Measurements from ENCODE around the gene LARP6. TPM values are rescaled to one million over a fixed set of nuclear protein-coding genes. Genes with fewer than 3 reads are reported as not detected.

Gene LARP6
- total RNA-seq, 1 donor from 2014 or later = 9.4 TPM

- DNase-seq (ENCODE audit: low read depth in 2 of 2) = no peak
Measured at GRCh38 chr15:70796516-70797310, 57.2 kb downstream of the LARP6 start.

GRCh38 chr15:70795311-70795665 is 58.7 kb downstream of the LARP6 start:
- peak; percentile 17 to 92 for DNase-seq (ENCODE audit: low read depth in 2 of 2)

DNA sequence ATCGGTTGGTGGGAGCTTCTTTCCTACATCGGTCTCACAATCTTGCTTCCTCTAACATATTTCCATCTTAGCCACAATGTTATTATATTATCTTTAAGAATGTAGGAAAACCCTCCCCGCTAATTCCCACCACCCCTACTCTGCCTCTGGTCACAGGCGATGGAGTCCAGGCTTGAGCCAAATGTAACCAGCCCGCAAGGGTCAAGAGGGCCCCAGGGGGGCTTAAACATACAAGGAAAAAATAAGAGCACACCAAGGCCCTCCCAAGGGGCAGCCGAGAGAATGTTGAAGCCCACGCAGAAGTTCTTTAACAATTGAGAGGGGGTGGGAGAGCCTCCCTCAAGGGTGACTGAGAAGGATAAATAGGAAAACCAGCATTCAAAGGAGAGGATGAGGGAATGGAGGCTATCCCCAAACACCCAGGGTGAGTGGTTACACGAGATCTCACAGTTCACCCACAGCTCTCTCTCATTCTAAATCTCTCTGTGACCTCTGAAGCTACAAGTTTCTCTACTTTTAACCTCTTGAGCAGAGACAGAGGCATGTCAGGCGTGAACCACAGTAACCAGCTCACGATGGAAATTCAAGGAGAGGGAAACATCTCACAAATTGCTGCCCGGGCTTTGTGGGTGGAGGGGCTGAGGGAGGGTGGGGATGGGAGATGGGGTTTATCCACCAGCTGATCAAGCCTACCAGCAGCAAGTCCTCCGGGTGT is 59.2 kb downstream of the LARP6 start:
- no peak for DNase-seq (ENCODE audit: low read depth in 2 of 2)

DNA sequence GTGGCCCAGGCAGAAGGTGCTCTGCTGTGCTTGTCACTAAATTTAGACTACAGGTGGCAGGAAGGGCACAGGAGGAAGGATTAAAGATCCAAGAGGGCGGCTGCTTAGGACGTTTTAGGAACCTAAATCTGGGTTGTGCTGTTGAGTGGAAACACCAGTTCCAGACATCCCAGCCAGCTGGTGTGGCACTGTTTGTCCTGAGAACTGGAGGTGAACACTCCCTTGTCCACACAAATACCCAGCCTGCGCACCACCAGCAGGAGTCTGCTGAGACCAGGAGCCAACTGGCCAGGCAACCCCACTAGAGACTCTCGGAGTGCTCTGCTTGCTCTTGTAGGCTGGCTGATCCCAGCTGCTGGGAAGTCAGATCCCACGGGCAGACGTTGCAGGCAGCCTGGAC is 60.3 kb downstream of the LARP6 start:
- peak in 1 of 2 donors; percentile 23 for DNase-seq (ENCODE audit: low read depth in 2 of 2)

DNA sequence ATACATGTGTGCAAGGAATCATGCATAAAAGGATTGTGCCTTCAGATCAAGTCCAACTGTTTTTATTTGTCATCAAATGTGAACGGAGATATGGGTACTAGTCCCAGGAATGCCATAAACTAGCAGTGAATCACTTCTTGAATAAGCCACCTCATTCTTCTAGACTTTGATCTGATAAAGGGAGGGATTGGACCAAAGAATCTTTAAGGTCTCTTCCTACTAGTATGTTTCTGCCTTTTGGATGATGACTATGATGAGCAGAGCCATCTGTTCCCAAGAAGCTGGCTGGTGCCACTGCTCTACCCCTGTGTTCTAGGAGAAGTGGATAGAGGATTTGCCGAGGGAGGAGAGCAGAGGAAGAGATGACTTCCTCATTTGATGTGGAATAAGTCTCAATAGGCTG is 61.8 kb downstream of the LARP6 start:
- DNase-seq (ENCODE audit: low read depth in 2 of 2) = peak in 1 of 2 donors; percentile 39

- DNase-seq (ENCODE audit: low read depth in 2 of 2) = no peak
Measured at GRCh38 chr15:70791259-70791658, 62.7 kb downstream of the LARP6 start.

- DNase-seq (ENCODE audit: low read depth in 2 of 2) = no peak
Measured at GRCh38 chr15:70789213-70789612, 64.7 kb downstream of the LARP6 start.

DNA sequence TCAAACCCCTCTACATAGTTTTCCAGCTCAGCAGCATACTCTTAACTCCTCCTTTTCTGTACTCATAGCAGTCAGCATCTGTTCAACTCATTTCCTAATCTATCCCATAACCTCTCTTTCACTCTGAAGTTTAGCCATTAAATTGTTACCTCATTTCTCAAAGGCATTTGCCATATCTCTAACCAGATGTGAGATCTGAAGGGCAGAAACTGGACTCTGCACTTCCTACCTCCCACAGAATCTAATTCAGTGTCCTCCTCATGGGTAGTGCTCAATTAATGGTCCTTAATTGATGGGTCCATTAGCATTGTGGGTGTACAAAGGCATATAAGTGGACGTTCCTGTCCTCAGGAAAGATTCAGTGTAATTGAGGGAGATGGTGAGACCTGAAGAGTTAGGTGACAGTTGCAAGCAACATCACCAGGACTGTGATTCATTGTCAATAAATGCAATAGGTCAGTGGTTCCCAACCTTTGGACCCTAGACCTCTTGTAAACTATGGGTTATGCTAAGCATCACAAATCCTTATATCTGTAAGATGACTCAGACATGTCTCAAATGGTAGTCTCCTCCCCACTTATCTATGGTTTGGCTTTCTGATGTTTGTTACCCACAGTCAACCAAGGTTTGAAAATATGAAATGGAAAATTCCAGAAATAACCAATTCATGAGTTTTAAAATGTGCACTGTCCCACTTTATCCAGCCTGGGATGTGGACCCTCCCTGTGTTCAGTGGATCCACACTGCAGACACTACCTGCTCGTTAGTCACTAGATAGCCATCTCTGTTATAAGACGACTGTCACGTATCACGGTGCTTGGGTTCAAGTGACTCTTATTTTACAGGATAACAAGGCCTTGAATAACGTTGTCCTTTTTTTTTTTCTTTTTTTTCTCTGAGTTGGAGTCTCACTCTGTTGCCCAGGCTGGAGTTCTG is 65.6 kb downstream of the LARP6 start:
- DNase-seq (ENCODE audit: low read depth in 2 of 2) = no peak

DNA sequence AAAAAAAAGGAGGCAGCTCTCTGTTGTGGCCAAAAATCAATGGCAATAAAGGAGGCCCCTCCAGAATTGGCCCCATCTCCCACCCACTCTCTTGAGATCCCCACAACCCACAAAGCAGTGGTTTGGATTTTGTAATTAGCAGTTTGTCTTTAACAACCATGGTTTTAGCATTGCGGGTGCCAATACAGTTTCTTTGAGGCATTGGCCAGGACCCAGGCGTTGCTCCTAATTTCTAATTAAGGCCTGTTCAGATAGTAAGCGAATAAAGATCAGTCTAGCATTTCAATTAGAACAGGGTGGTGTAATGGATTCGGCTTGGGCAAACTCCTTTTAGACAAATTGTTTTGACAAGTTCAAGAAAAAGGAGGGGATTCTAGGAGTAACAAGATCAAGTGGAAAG is 67.0 kb downstream of the LARP6 start:
- no peak for DNase-seq (ENCODE audit: low read depth in 2 of 2)

DNA sequence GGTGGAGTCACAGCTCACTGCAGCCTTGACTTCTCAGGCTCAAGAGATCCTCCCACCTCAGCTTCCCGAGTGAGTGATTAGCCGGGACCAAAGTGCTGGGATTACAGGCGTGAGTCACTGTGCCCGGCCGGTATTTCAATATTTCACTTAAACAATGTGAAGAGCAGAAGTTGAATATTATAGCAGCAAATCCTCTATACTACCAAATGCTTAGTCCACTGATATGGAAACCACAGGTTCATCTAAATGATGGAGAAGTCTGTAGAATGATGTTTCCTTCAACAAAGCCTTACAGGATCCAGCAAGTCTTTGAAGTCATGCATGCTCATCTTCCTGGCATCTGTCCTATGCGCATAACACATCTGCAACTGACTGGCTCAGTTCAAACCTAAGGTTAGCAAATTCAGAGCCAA is 70.3 kb downstream of the LARP6 start:
- DNase-seq (ENCODE audit: low read depth in 2 of 2) = peak in 1 of 2 donors; percentile 47

DNA sequence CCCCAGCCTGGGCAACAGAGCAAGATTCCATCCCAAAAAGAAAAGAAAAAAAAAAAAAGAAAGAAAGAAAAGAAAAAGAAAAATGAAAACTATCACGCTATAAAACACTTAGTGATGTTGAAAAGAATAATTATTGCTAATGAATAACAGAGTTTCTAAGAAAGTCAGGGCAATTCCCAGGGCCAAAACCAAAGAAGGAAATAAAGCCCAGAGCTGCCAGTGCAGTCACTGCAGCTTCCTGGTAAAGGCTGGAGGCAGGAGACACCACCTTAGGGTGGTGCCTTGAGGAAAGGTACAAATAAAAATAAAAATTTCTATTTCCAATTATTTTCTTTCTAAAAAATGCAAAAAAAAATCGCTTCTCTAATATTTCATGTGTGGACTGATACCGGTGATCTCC is 70.9 kb downstream of the LARP6 start:
- DNase-seq (ENCODE audit: low read depth in 2 of 2) = no peak

DNA sequence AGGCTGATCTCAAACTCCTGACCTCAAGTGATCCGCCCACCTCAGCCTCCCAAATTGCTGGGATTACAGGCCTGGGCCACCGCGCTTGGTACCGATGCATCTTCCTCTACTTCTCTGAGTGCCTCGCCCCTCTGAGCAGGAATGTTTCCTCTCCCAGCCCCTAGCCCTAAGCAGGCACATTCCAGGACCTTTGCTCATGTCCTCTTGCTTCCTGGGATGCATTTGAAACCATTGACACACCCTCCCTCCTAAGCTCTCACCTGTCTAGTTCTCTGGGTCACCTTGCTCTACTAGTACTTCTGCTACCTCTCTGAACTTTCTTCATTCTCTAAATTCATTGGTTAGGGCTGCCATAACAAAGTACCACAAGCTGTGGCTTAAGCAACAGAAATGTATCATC is 72.7 kb downstream of the LARP6 start:
- no peak for DNase-seq (ENCODE audit: low read depth in 2 of 2)

Other genes with a start within 250 kb of the LARP6 start
- gene UACA, start 90.6 kb downstream of the LARP6 start, total RNA-seq = 125 and 203 TPM in 2 replicates
- gene THAP10, start 38.3 kb upstream of the LARP6 start, total RNA-seq = 1.3 and 1.4 TPM in 2 replicates
- gene LRRC49, start 38.7 kb upstream of the LARP6 start, total RNA-seq = 3.1 and 3.3 TPM in 2 replicates

Measured in dermis microvascular lymphatic vessel endothelial cell (primary cell).